GM23338 (cell line): ENCODE data around the gene JCHAIN.
"Not testable (repeated sequence)": the region's sequence is repeated elsewhere in the genome, so short reads cannot be mapped to it uniquely, and the experiment has no call there.

Source experiments
- CREB1 ChIP-seq: fragments of 250-450 bp; sonication (Bioruptor Pico); IDR thresholded peaks from 2 replicates; pipeline ENCODE4 v1.5.0; 2020; ENCODE audit warnings: low read depth, mild to moderate bottlenecking, moderate library complexity
- ETS1 ChIP-seq: IDR thresholded peaks from 2 replicates; pipeline ENCODE4 v1.6.1; 2016; ENCODE audit warnings: antibody characterized with exemption
- EZH2 ChIP-seq: fragments of 200-600 bp; sonication (generic); IDR thresholded peaks from one replicate; pipeline ENCODE4 v1.8.0; 2017; ENCODE audit warnings: antibody characterized with exemption, mild to moderate bottlenecking, low read depth; ENCODE audit not compliant: unreplicated experiment
- EZH2phosphoT487 ChIP-seq: fragments of 200-600 bp; sonication (generic); IDR thresholded peaks from one replicate; pipeline ENCODE4 v1.8.1; 2018; ENCODE audit warnings: antibody characterized with exemption; ENCODE audit not compliant: unreplicated experiment
- JUNB ChIP-seq: IDR thresholded peaks from one replicate; pipeline ENCODE4 v1.6.1; 2016; ENCODE audit warnings: antibody characterized with exemption; ENCODE audit not compliant: unreplicated experiment
- NANOG ChIP-seq: IDR thresholded peaks from 2 replicates; pipeline ENCODE4 v1.6.1; 2016; ENCODE audit warnings: antibody characterized with exemption, borderline replicate concordance
- POLR2AphosphoS5 ChIP-seq: IDR thresholded peaks from 2 replicates; pipeline ENCODE4 v1.6.1; 2016; ENCODE audit warnings: antibody characterized with exemption, low read depth
- ZNF331 ChIP-seq: fragments of 250-450 bp; sonication (Bioruptor Pico); IDR thresholded peaks from 2 replicates; pipeline ENCODE4 v1.5.0; 2020; ENCODE audit warnings: low read depth, mild to moderate bottlenecking, moderate library complexity
- TF ChIP-seq, protein P1 (sequence below): IDR thresholded peaks from one replicate; pipeline ENCODE4 v1.6.1; 2018; ENCODE audit warnings: antibody characterized with exemption; ENCODE audit not compliant: unreplicated experiment
- TF ChIP-seq, protein P2 (sequence below), 2 experiments: fragments of 200-600 bp in 1 of 2; sonication (generic) in 1 of 2; conservative IDR thresholded peaks; 2 replicates each; pipeline versions ENCODE4 v1.5.1 to v1.6.1; 2016 to 2017; ENCODE audit warnings: antibody characterized with exemption in 2 of 2, low read depth in 2 of 2, mild to moderate bottlenecking in 2 of 2, moderate library complexity in 1 of 2

DNA sequence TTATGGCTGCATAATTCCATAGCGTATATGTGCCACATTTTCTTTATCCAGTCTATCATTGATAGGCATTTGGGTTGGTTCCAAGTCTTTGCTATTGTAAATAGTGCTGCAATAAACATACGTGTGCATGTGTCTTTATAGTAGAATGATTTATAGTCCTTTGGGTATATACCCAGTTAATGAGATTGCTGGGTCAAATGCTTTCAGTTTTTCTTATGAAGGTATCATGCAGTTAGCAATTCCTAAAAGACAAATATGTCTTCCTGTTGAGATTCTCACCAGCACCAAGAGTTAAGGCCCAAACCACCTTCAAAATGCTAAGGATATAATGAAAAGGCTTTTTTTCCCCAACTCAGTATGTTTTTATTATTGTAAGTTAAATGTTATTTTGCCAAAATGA lies 36.3 kb upstream of the JCHAIN start:
- TF ChIP-seq, protein P1, sequence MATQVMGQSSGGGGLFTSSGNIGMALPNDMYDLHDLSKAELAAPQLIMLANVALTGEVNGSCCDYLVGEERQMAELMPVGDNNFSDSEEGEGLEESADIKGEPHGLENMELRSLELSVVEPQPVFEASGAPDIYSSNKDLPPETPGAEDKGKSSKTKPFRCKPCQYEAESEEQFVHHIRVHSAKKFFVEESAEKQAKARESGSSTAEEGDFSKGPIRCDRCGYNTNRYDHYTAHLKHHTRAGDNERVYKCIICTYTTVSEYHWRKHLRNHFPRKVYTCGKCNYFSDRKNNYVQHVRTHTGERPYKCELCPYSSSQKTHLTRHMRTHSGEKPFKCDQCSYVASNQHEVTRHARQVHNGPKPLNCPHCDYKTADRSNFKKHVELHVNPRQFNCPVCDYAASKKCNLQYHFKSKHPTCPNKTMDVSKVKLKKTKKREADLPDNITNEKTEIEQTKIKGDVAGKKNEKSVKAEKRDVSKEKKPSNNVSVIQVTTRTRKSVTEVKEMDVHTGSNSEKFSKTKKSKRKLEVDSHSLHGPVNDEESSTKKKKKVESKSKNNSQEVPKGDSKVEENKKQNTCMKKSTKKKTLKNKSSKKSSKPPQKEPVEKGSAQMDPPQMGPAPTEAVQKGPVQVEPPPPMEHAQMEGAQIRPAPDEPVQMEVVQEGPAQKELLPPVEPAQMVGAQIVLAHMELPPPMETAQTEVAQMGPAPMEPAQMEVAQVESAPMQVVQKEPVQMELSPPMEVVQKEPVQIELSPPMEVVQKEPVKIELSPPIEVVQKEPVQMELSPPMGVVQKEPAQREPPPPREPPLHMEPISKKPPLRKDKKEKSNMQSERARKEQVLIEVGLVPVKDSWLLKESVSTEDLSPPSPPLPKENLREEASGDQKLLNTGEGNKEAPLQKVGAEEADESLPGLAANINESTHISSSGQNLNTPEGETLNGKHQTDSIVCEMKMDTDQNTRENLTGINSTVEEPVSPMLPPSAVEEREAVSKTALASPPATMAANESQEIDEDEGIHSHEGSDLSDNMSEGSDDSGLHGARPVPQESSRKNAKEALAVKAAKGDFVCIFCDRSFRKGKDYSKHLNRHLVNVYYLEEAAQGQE = not testable (repeated sequence)
- TF ChIP-seq, protein P2, sequence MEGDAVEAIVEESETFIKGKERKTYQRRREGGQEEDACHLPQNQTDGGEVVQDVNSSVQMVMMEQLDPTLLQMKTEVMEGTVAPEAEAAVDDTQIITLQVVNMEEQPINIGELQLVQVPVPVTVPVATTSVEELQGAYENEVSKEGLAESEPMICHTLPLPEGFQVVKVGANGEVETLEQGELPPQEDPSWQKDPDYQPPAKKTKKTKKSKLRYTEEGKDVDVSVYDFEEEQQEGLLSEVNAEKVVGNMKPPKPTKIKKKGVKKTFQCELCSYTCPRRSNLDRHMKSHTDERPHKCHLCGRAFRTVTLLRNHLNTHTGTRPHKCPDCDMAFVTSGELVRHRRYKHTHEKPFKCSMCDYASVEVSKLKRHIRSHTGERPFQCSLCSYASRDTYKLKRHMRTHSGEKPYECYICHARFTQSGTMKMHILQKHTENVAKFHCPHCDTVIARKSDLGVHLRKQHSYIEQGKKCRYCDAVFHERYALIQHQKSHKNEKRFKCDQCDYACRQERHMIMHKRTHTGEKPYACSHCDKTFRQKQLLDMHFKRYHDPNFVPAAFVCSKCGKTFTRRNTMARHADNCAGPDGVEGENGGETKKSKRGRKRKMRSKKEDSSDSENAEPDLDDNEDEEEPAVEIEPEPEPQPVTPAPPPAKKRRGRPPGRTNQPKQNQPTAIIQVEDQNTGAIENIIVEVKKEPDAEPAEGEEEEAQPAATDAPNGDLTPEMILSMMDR (conservative IDR thresholded peaks at IDR 0.05; ENCODE audit: low read depth in 2 of 2) = not testable (repeated sequence)
- TF ChIP-seq EZH2; EZH2phosphoT487; POLR2AphosphoS5; ETS1; JUNB; NANOG; CREB1; ZNF331 (CRISPR knock-in tag): not testable (repeated sequence)
